Activated CD4-positive, alpha-beta T cell treated with anti-CD3 and anti-CD28 coated beads, Interleukin-2, amount 50 U/mL, for 48 hours (primary cell): ENCODE results near the gene ZNF710.
"Not testable (repeated sequence)": the region's sequence is repeated elsewhere in the genome, so short reads cannot be mapped to it uniquely, and the experiment has no call there.

ENCODE experiments used
- DNase-seq, 2 experiments: peaks; one replicate each; pipeline ENCODE4 v3.0.0-alpha.2; 2020

The ZNF710 gene

GRCh38 chr15:90106522-90107117 lies 105.5 kb downstream of the ZNF710 start:
- DNase-seq = no peak

GRCh38 chr15:90108038-90108437 lies 106.9 kb downstream of the ZNF710 start:
- not testable (repeated sequence) for DNase-seq

GRCh38 chr15:90109163-90109751 lies 108.1 kb downstream of the ZNF710 start:
- not testable (repeated sequence) for DNase-seq

- no peak for DNase-seq
Measured at GRCh38 chr15:90113166-90113565, 112.0 kb downstream of the ZNF710 start.

GRCh38 chr15:90114451-90114901 lies 113.4 kb downstream of the ZNF710 start:
- no peak for DNase-seq

GRCh38 chr15:90115783-90116182 lies 114.7 kb downstream of the ZNF710 start:
- DNase-seq = no peak

- DNase-seq = no peak
Measured at GRCh38 chr15:90119367-90119766, 118.2 kb downstream of the ZNF710 start.

- no peak for DNase-seq
Measured at GRCh38 chr15:90121086-90121485, 120.0 kb downstream of the ZNF710 start.

GRCh38 chr15:90124507-90124906 lies 123.4 kb downstream of the ZNF710 start:
- no peak for DNase-seq

- DNase-seq = no peak
Measured at GRCh38 chr15:90126022-90126421, 124.9 kb downstream of the ZNF710 start.

GRCh38 chr15:90126596-90127435 lies 125.7 kb downstream of the ZNF710 start:
- DNase-seq = no peak

- DNase-seq = no peak
Measured at GRCh38 chr15:90130291-90130690, 129.2 kb downstream of the ZNF710 start.
